ENCODE measurements around the gene FADS2.

Gene FADS2

DNA sequence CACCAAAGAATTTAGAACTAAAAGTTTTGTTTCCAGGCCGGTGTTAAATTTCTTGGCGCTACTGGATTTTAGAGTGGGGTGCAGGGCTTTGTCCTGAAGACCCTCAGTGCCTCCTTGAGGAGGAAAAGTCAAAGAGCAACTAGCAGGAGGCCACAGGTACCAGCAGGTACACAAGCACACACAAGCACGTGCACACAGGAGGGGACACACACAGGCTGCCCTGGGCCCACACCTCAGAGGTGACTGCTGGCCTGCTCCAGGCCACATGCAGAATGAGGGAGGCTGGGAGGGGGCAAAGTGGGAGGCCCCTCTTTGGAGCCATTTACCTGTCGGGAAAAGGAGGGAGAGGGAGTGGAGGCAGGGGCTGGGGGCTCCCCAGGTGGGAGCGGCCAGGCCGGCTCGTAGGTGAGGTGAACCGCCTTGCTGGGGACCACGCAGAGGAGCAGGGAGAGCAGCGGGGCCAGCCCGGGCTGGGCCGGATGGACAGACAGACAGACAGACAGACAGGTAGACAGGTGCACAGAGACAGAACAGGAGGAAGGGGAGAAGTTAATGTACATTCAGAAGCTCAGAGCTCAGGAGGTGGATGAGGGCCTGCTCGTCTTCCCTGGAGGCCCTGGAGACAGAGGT lies 77.1 kb downstream of the FADS2 start:
- H3K4me3 Mint-ChIP-seq: no peak overlapping the region
- no peaks in the 10 kb centered on the region for H3K4me1 Mint-ChIP-seq
- no peak for DNase-seq
- ATAC-seq: no peak
- H3K27ac Mint-ChIP-seq: peak overlapping the region; percentile 1 to 52
- no peaks in the 10 kb centered on the region for H3K9me3 Mint-ChIP-seq
- H3K27me3 Mint-ChIP-seq: peaks cover 7% of the 10 kb centered on the region

DNA sequence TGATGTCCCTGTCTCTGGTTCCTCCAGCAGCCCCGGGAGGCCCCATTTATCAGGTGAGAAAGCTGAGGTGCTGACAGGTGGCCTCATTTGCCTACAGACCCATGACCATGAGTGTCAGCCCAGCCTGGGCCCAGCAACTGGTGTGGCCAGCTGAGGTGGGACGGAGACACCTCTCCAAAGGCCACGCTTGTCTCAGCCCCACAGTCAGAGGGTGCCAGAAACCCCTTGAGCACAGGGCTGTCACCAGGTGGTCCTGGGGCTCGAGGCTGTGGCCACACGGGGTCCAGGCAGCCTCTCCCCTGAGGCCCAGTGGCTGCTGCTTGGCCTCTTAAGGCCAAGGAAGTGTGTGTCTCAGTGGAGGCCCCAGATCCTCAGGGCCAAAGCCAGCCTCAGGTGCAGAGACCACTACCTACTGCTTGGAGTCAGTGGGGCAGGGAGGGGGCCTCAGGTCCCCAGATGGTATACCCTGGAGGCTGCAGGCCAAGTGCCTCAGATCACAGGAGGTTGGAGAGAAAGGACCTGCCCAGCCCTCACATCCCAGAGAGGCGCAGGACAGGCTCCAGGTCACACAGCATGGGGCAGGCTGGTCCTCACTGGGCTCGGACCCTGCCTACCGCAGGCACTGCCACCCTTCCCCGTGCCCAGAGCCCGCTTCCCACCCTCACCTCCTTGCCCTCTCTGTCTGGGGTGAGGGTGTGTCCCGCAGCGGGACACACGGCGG lies 77.9 kb downstream of the FADS2 start:
- peak; percentile 22 for ATAC-seq
- Mint-ChIP-seq H3K27ac (peak overlapping the region in 1 of 2 donors; percentile 1), H3K4me3 (no peak overlapping the region)

DNA sequence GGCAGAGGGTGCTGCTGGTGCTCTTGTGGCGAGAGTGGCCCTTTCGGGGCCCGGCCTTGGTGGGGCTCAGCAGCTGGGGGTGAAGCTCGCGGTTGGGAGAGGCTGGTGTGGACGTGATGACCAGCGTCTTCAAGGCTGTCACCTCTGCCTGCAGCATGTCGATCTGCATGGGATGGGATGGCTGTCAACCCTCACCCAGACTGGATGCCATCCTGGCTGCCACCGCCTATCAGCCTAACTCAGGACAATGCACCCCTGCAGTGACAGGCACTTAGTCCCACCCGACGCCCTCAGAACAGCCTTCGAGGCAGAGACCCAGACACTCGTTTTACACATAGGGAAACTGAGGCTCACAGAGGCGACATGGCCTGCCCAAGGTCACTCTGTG lies 78.4 kb downstream of the FADS2 start:
- Mint-ChIP-seq H3K9me3 (no peaks in the 10 kb centered on the region), H3K4me1 (no peaks in the 10 kb centered on the region), H3K4me3 (no peak overlapping the region), H3K27ac (peak overlapping the region; percentile 81), H3K27me3 (peaks cover 10% of the 10 kb centered on the region)
- ATAC-seq (no peak), DNase-seq (no peak)

More for the DNA sequence above, 77.9 kb downstream of the FADS2 start:
- Mint-ChIP-seq H3K4me1 (no peaks in the 10 kb centered on the region), H3K9me3 (no peaks in the 10 kb centered on the region), H3K27me3 (peaks cover 7% of the 10 kb centered on the region)
- DNase-seq: no peak

DNA sequence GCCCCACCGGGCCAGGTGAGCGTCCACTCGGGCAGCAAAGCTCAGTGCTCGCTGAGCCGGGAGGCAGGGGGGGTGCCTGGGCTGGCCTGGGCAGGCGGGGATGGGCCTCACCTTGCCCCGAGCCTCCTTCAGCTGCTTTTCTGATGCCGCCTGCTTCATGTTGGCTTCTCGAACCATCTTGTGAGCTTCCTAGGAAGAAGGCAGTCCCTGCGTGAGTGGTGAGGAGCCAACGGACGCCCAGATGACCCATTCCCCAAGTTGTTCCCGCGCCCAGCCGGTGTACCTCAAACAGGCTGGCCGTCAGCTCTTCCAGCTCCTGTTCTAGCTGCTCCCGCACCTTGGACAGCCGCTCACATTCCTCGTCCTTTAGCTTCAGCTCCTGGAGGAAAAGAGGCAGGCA lies 79.2 kb downstream of the FADS2 start:
- Mint-ChIP-seq H3K4me1 (no peaks in the 10 kb centered on the region), H3K9me3 (no peaks in the 10 kb centered on the region), H3K27ac (no peak overlapping the region), H3K27me3 (peaks cover 17% of the 10 kb centered on the region), H3K4me3 (no peak overlapping the region)
- DNase-seq: no peak
- no peak for ATAC-seq

DNA sequence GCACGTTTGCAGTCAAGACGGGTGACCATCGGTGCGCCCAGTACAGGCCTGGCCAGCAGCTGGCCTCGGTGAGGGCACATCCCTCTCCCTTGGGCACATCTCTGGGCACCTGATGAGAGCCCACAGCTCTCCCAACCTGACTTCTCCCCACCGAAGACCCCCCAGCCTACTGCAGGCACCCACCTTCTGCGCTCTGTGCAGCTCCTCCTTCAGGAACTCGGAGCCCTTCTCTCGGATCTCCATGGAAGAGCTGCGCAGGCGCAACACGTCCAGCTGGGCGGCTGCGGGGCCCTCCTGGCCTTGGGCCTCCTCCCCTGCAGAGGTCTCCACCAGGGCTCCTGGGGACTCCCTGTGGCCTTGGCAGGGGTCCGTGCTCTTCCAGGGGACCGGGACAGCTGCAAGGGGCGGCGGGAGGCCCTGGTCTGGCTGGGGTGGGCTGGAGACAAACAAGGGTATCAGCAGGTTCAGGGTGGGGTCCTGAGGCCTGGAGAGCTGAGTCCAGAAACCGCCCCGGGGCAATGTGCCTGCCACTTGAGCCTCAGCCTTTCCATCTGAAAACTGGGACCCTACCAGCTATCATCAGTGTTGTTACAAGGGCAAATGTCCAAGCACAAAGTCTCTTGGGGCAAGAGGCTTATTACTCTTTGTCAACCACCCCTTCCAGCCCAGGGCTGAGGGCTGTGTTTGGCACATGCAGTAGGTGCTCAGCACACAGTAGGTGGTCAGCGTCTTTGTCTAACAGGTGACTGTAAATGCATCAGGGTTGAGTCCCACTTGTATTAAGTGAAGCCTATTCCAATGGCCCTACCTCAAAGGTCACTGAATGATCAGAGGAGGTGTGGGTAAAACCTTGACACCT lies 80.0 kb downstream of the FADS2 start:
- no peak for ATAC-seq
- DNase-seq: no peak
- no peak overlapping the region for H3K4me3 Mint-ChIP-seq
- H3K27ac Mint-ChIP-seq: no peak overlapping the region
- no peaks in the 10 kb centered on the region for H3K4me1 Mint-ChIP-seq
- peaks cover 25% of the 10 kb centered on the region for H3K27me3 Mint-ChIP-seq
- H3K9me3 Mint-ChIP-seq: no peaks in the 10 kb centered on the region

DNA sequence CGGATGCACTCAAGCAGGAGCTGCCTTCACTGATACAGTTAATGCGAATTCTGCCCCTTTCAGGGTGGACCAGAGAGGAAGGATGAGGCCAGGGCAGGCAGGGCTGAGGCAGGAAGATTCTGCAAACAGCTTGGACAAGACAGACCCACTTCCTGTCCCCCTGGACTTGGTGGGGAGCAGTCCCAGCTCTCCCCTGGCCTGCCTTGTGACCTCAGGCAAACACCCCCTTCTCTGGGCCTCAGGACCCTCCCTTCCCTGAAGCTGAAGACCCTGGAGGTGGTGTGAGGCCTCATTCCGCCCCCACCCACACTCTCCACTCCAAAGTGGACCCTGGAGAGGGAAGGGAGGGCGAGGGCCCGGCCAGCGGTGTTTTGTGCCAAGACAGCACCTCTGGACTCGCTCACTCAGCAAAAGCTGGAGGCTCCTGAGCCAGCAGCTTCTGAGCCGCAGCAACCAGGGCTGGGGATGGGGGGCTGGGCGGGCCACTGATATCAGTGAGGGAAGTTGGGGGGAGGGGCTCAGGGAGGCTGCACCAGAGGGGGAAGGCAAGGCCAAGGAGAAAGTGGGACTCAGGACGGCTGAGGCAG lies 80.7 kb downstream of the FADS2 start:
- no peaks in the 10 kb centered on the region for H3K9me3 Mint-ChIP-seq
- H3K4me1 Mint-ChIP-seq: no peaks in the 10 kb centered on the region
- DNase-seq: no peak
- H3K27me3 Mint-ChIP-seq: peaks cover 31% of the 10 kb centered on the region
- H3K27ac Mint-ChIP-seq: no peak overlapping the region
- no peak for ATAC-seq
- H3K4me3 Mint-ChIP-seq: no peak overlapping the region

DNA sequence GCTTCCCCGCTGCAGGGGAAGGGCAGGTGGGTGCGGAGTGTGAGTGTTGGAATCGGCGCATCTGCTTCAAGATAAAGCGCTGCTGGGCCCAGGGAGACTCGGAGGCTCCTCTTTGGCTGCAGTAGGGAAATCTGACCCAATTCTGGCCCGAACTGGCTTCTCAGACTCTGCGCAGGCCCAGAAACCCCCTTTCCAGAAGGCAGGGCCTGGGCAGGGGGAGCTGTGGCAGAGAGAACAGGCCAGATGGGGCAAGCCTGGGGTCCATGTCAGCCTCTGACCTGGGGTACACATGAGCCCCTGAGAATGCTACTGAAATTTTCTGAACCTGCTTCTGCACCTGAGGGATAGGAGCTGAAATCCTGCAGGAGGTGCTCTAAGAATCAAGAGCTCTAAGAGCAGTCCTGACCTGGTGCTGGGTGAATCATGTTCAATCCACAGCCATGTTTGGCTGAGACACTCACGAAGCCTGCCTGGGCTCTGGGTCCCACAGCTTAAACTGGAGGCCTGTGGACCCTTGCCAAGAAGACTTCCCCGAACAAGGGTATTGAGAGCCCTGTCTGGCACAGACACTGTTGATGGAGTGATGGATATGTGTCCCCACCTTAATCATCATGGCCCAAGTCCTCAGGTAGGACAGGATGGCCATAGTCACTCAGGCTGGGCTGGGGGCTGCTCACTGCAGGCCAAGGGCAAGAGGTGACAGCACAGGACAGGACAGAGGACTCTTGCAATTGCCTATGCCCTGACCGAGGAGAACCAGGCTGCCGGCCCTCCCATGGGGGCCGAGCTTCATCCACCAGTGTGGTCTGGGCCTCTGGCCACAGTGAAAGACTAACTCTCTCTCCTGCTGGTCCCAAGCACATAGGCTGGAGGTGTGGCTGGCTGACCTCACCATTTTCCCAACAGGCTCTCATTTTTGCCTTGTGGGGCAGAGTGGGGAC lies 82.4 kb downstream of the FADS2 start:
- no peak overlapping the region for H3K27ac Mint-ChIP-seq
- H3K4me1 Mint-ChIP-seq: no peaks in the 10 kb centered on the region
- no peak overlapping the region for H3K4me3 Mint-ChIP-seq
- H3K9me3 Mint-ChIP-seq: no peaks in the 10 kb centered on the region
- ATAC-seq (no peak), DNase-seq (no peak)
- H3K27me3 Mint-ChIP-seq: peaks cover 41% of the 10 kb centered on the region

DNA sequence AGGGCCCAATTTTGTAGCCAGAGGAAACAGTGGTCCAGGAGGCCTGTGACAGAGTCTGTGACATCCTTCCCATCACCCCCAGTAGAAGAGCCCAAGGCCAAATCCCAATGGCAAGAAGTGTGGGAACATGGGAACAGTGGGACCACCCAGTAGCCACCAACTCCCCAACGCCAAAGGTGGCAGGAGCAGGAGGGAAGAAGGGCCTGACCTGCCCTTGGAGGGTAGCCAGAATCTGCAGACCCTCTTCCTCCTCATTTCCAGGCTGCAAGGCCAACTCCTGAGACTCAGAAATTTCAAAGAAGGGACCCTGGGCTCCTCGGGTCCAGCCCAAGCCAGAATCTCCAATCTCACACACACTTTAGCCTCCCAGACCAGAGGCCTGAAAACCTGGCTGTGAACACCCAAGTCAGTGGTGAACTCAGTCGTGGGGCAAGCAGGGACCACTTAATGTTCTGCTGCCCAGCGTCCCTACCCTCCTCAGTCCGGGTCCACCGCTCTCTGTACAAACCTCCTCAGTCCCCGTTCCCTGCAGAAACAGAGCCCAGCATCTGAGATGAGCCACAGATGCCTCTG lies 83.1 kb downstream of the FADS2 start:
- Mint-ChIP-seq H3K4me3 (no peak overlapping the region), H3K27ac (no peak overlapping the region), H3K27me3 (peaks cover 48% of the 10 kb centered on the region), H3K4me1 (no peaks in the 10 kb centered on the region), H3K9me3 (no peaks in the 10 kb centered on the region)
- DNase-seq (no peak), ATAC-seq (no peak)

DNA sequence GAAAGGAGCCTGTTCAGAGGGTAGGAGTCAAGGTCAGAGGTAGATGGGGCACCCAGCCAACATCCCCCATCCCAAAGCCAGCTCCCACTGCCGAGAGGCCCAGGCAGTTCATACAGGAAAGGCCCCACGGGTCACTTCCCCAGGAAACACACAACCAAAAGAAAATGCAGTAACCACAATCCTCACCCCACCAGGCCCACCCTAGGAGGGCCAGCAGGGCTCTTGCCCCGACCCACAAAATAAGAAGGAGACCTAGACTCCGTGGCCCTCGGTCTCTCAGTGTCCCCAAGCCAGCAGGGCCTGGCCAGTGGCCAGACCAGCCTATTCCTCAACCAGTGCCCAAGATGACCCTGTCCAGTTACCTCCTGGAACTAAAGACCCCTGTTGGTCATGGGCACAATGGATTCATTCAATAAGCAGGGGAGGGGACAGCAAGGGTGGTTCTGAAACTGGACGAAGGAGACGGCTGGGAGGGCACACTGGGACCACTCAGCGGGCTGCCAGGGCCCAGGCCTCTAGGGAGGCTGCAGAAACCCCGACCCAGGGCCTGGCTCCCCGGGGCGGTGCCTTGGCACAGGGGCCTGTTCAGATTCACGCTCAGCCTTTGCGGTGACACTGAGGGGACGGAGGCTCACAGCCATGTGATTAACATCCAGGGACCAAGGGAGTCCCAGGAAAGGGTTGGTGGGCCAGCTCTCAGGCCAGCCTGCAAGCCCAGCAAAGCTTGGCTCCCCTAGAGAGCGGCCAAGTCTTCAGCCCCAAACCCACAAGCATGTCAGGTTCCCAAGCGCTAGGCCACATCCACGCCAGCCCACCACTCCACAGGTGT lies 83.8 kb downstream of the FADS2 start:
- no peaks in the 10 kb centered on the region for H3K9me3 Mint-ChIP-seq
- peak overlapping the region in 1 of 2 donors; percentile 60 for H3K27ac Mint-ChIP-seq
- no peak for DNase-seq
- peaks cover 5% of the 10 kb centered on the region for H3K4me1 Mint-ChIP-seq
- H3K27me3 Mint-ChIP-seq: peaks cover 55% of the 10 kb centered on the region
- H3K4me3 Mint-ChIP-seq: no peak overlapping the region
- ATAC-seq: no peak

DNA sequence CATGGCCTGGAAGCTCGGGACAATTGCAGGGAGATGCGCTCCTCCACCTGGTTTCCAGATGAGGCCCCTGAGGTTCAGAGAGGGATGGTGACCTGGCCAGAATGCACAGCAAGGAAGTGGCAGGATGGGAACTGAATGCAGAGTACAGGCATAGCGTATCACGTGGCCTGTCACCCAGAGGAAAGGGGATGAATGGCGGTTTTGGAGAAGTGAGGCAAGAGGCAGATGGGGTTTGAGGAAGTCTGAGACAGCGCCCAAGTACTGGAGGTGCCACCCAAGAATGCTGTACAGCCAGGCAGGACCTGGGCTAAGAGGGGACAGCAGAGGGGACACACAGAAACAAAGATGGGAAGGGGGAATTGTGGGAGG lies 84.4 kb downstream of the FADS2 start:
- Mint-ChIP-seq H3K27ac (peak overlapping the region in 1 of 2 donors; percentile 60), H3K9me3 (no peaks in the 10 kb centered on the region), H3K27me3 (peaks cover 59% of the 10 kb centered on the region), H3K4me3 (no peak overlapping the region), H3K4me1 (peaks cover 6% of the 10 kb centered on the region)
- ATAC-seq (no peak), DNase-seq (no peak)

DNA sequence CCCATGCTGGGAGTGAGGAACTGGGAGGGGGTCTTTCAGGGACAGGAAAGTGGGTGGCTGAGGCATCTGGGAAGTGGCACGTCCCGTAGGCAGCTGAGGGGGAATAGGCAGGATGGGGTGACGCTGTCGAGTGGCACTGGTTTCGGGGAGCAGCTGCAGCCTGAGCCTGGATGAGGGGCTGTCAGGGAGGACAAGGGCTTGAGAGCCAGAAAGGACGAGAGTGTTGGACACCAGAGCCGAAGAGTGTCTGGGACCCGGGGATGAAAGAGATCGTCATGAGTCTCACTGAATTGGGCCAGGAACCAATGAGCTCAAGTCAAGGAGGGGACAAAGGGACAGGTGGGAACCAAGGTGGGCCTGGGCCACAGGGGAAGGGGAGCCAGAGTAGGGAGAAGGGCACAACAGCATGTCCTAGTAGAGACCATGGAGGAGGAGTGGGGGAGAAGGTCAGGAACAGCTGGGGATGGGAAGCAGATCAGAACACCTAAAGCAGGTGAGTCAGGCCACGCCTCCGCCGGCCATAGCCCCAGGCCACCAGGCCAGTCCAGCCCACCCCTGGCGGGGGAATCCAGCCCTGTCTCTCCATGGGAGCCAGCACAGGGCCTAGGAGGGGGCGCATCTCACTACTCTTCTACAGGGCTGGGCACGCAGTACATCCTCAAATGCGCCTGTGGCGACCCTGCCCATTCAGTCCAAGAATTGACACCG lies 85.0 kb downstream of the FADS2 start:
- H3K4me1 Mint-ChIP-seq: peaks cover 13% of the 10 kb centered on the region
- DNase-seq: no peak
- H3K9me3 Mint-ChIP-seq: no peaks in the 10 kb centered on the region
- ATAC-seq: no peak
- no peak overlapping the region for H3K4me3 Mint-ChIP-seq
- H3K27me3 Mint-ChIP-seq: peaks cover 65% of the 10 kb centered on the region
- H3K27ac Mint-ChIP-seq: no peak overlapping the region

DNA sequence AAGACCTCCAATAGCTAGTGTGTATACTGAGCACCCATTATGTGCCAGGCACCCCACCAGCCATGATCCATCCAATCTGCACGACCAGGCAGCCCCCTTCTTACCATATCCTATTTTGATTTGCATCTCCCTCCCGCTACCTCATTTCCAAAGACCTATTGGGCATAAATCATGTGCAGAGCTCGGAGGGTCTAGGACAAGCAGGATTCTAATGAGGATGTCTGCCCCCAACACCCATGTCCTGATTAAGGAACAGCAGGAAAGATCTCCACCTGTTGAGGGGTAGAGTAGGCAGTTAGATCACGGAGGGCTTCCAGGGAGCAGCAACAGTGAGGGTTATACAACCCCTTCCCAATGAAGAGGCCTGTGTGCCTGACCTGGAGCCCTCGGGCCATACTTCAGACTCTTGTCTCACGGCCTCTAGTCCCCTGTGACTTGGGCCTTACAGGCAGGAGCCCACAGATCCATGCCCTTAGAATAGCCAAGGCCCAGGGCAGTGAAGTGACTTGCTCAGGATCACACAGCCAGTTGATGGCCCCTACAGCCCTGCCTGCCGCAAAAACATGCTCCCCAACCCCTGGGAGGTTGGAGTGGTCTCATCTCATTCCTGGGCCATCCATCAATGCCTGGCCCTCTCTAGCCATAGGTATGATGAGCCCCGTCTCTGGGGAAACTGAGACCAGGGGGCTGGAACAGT lies 85.7 kb downstream of the FADS2 start:
- H3K4me1 Mint-ChIP-seq: peaks cover 15% of the 10 kb centered on the region
- no peak overlapping the region for H3K27ac Mint-ChIP-seq
- no peak overlapping the region for H3K4me3 Mint-ChIP-seq
- H3K27me3 Mint-ChIP-seq: peaks cover 72% of the 10 kb centered on the region
- no peak for DNase-seq
- no peak for ATAC-seq
- no peaks in the 10 kb centered on the region for H3K9me3 Mint-ChIP-seq
